ENCODE results near the gene NOL4L.

The NOL4L gene

DNA sequence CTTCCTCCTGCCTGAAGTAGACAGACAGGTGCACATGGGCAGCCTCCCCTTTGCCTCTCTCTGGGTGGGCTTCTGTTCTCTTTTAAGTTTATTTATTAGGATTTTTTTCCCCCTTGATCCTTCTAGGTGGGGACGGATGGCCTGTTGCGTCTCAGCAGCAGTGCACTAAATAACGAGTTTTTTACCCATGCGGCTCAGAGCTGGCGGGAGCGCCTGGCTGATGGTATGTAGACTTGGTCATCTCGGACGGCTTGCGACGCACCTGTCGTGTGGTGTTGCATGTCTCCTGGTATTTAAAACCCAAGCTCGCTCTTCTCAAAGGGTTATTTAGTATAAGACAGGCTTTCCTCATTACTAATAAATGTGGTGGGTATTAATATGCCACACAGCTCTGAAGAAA lies 153.7 kb downstream of the NOL4L start:
- ATAC-seq = no peak
- TF ChIP-seq CSDC2 (CRISPR knock-in tag; IDR thresholded peaks at IDR 0.05) (no peak), TCF4 (CRISPR knock-in tag; IDR thresholded peaks at IDR 0.05; ENCODE audit: borderline replicate concordance) (no peak), ARNTL (CRISPR knock-in tag; IDR thresholded peaks at IDR 0.05; ENCODE audit: borderline replicate concordance, low read depth) (no peak), ESRRG (CRISPR knock-in tag; IDR thresholded peaks at IDR 0.05) (no peak), ZFP3 (CRISPR knock-in tag; IDR thresholded peaks at IDR 0.05) (no peak), OSR1 (CRISPR knock-in tag; IDR thresholded peaks at IDR 0.05) (no peak)
- TF ChIP-seq, protein P1, sequence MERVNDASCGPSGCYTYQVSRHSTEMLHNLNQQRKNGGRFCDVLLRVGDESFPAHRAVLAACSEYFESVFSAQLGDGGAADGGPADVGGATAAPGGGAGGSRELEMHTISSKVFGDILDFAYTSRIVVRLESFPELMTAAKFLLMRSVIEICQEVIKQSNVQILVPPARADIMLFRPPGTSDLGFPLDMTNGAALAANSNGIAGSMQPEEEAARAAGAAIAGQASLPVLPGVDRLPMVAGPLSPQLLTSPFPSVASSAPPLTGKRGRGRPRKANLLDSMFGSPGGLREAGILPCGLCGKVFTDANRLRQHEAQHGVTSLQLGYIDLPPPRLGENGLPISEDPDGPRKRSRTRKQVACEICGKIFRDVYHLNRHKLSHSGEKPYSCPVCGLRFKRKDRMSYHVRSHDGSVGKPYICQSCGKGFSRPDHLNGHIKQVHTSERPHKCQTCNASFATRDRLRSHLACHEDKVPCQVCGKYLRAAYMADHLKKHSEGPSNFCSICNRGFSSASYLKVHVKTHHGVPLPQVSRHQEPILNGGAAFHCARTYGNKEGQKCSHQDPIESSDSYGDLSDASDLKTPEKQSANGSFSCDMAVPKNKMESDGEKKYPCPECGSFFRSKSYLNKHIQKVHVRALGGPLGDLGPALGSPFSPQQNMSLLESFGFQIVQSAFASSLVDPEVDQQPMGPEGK (CRISPR knock-in tag; IDR thresholded peaks at IDR 0.05; ENCODE audit: borderline replicate concordance) = no peak
- TF ChIP-seq, protein P2, sequence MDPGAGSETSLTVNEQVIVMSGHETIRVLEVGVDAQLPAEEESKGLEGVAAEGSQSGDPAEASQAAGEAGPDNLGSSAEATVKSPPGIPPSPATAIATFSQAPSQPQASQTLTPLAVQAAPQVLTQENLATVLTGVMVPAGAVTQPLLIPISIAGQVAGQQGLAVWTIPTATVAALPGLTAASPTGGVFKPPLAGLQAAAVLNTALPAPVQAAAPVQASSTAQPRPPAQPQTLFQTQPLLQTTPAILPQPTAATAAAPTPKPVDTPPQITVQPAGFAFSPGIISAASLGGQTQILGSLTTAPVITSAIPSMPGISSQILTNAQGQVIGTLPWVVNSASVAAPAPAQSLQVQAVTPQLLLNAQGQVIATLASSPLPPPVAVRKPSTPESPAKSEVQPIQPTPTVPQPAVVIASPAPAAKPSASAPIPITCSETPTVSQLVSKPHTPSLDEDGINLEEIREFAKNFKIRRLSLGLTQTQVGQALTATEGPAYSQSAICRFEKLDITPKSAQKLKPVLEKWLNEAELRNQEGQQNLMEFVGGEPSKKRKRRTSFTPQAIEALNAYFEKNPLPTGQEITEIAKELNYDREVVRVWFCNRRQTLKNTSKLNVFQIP (CRISPR knock-in tag; IDR thresholded peaks at IDR 0.05; ENCODE audit: borderline replicate concordance, low read depth) = no peak

- no peak for ATAC-seq
- TF ChIP-seq BACH2 (CRISPR knock-in tag; IDR thresholded peaks at IDR 0.05; ENCODE audit: borderline replicate concordance) (no peak), ARNTL (CRISPR knock-in tag; IDR thresholded peaks at IDR 0.05; ENCODE audit: borderline replicate concordance, low read depth) (no peak), CREB5 (CRISPR knock-in tag; IDR thresholded peaks at IDR 0.05; ENCODE audit: low read depth) (no peak), ESRRG (CRISPR knock-in tag; IDR thresholded peaks at IDR 0.05) (no peak), ZFP30 (CRISPR knock-in tag; IDR thresholded peaks at IDR 0.05) (no peak)
- TF ChIP-seq, protein P3, sequence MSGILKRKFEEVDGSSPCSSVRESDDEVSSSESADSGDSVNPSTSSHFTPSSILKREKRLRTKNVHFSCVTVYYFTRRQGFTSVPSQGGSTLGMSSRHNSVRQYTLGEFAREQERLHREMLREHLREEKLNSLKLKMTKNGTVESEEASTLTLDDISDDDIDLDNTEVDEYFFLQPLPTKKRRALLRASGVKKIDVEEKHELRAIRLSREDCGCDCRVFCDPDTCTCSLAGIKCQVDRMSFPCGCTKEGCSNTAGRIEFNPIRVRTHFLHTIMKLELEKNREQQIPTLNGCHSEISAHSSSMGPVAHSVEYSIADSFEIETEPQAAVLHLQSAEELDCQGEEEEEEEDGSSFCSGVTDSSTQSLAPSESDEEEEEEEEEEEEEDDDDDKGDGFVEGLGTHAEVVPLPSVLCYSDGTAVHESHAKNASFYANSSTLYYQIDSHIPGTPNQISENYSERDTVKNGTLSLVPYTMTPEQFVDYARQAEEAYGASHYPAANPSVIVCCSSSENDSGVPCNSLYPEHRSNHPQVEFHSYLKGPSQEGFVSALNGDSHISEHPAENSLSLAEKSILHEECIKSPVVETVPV (CRISPR knock-in tag; IDR thresholded peaks at IDR 0.05) = no peak
Observed at GRCh38 chr20:32429745-32430360, 155.3 kb downstream of the NOL4L start.

DNA sequence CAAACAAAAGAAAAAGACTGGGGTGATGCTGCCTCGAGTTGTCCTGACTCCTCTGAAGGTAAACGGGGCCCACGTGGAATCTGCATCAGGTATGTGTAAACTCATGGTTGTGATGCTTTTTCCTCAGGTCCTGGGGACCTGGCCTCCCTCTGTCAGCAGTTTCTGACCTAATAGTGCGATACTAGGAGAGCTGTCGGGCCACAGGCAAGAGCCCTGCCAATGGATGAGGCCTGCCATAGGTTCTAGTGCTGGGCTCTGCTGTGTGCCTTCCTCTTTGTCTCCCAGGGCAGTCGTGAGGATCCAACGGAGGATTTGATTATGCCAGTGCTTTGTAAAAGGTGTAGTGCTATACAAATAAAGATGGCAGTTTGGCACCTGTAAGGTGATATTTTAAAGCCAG lies 155.8 kb downstream of the NOL4L start:
- ATAC-seq = no peak
- TF ChIP-seq RARB (CRISPR knock-in tag; IDR thresholded peaks at IDR 0.05) (no peak), ISL1 (CRISPR knock-in tag; IDR thresholded peaks at IDR 0.05) (no peak), CREB5 (CRISPR knock-in tag; IDR thresholded peaks at IDR 0.05; ENCODE audit: low read depth) (no peak), BACH2 (CRISPR knock-in tag; IDR thresholded peaks at IDR 0.05; ENCODE audit: borderline replicate concordance) (no peak), ZC3H10 (CRISPR knock-in tag; IDR thresholded peaks at IDR 0.05) (no peak), ARNTL (CRISPR knock-in tag; IDR thresholded peaks at IDR 0.05; ENCODE audit: borderline replicate concordance, low read depth) (no peak), CSDC2 (CRISPR knock-in tag; IDR thresholded peaks at IDR 0.05) (no peak), PPARA (CRISPR knock-in tag; IDR thresholded peaks at IDR 0.05; ENCODE audit: borderline replicate concordance) (no peak), OSR1 (CRISPR knock-in tag; IDR thresholded peaks at IDR 0.05) (no peak), GLIS3 (CRISPR knock-in tag; IDR thresholded peaks at IDR 0.05) (no peak), TOX (CRISPR knock-in tag; IDR thresholded peaks at IDR 0.05; ENCODE audit: borderline replicate concordance) (no peak), TCF4 (CRISPR knock-in tag; IDR thresholded peaks at IDR 0.05; ENCODE audit: borderline replicate concordance) (no peak)
- TF ChIP-seq, protein P4, sequence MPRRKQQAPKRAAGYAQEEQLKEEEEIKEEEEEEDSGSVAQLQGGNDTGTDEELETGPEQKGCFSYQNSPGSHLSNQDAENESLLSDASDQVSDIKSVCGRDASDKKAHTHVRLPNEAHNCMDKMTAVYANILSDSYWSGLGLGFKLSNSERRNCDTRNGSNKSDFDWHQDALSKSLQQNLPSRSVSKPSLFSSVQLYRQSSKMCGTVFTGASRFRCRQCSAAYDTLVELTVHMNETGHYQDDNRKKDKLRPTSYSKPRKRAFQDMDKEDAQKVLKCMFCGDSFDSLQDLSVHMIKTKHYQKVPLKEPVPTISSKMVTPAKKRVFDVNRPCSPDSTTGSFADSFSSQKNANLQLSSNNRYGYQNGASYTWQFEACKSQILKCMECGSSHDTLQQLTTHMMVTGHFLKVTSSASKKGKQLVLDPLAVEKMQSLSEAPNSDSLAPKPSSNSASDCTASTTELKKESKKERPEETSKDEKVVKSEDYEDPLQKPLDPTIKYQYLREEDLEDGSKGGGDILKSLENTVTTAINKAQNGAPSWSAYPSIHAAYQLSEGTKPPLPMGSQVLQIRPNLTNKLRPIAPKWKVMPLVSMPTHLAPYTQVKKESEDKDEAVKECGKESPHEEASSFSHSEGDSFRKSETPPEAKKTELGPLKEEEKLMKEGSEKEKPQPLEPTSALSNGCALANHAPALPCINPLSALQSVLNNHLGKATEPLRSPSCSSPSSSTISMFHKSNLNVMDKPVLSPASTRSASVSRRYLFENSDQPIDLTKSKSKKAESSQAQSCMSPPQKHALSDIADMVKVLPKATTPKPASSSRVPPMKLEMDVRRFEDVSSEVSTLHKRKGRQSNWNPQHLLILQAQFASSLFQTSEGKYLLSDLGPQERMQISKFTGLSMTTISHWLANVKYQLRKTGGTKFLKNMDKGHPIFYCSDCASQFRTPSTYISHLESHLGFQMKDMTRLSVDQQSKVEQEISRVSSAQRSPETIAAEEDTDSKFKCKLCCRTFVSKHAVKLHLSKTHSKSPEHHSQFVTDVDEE (CRISPR knock-in tag; IDR thresholded peaks at IDR 0.05) = no peak

All from SK-N-SH treated with all-trans-retinoic acid at 6 μM for 48 hours (cell line).